RWPE1 (cell line): ENCODE data around the gene PIM3.

ENCODE experiments used
- CTCF ChIA-PET: fragments of 350-600 bp; sonication (Branson Sonifier 250); formaldehyde crosslinking; extraction: SDS; loops from one replicate; lab custom pipeline; 2021; lab: Yijun Ruan, JAX
- POLR2A ChIA-PET: fragments of 400-600 bp; formaldehyde crosslinking; extraction: SDS; loops from one replicate; lab custom pipeline; 2020; ENCODE audit warnings: antibody characterized with exemption; ENCODE audit not compliant: low non-redundant PET; lab: Yijun Ruan, JAX
- DNase-seq: peaks from one replicate; pipeline ENCODE4 v3.0.0; 2012; ENCODE audit warnings: low spot score
- H3K27ac ChIP-seq: fragments of 450-650 bp; 2 replicates; pipeline ENCODE4 v1.5.1; 2017
- CTCF ChIP-seq: fragments of 450-650 bp; conservative IDR thresholded peaks from 2 replicates; pipeline ENCODE4 v1.5.1; 2017; ENCODE audit warnings: low read depth, mild to moderate bottlenecking

Gene PIM3

GRCh38 chr22:49947296-49947622 is 13.3 kb upstream of the PIM3 start:
- no peak for TF ChIP-seq CTCF
- POLR2A ChIA-PET = interaction anchor here (1.1 kb wide), 1 partner anchor 11 kb away, joined by 4 read pairs; no protein-coding TSS in a partner anchor
- no peak for DNase-seq
- CTCF ChIA-PET = no interaction called here
- peak overlapping the region; percentile 92 for H3K27ac ChIP-seq

GRCh38 chr22:49948116-49948957 is 12.2 kb upstream of the PIM3 start:
- no peak for DNase-seq
- ChIA-PET CTCF (no interaction called here), POLR2A (no interaction called here)
- no peak for TF ChIP-seq CTCF
- H3K27ac ChIP-seq = peak overlapping the region; percentile 92

DNA sequence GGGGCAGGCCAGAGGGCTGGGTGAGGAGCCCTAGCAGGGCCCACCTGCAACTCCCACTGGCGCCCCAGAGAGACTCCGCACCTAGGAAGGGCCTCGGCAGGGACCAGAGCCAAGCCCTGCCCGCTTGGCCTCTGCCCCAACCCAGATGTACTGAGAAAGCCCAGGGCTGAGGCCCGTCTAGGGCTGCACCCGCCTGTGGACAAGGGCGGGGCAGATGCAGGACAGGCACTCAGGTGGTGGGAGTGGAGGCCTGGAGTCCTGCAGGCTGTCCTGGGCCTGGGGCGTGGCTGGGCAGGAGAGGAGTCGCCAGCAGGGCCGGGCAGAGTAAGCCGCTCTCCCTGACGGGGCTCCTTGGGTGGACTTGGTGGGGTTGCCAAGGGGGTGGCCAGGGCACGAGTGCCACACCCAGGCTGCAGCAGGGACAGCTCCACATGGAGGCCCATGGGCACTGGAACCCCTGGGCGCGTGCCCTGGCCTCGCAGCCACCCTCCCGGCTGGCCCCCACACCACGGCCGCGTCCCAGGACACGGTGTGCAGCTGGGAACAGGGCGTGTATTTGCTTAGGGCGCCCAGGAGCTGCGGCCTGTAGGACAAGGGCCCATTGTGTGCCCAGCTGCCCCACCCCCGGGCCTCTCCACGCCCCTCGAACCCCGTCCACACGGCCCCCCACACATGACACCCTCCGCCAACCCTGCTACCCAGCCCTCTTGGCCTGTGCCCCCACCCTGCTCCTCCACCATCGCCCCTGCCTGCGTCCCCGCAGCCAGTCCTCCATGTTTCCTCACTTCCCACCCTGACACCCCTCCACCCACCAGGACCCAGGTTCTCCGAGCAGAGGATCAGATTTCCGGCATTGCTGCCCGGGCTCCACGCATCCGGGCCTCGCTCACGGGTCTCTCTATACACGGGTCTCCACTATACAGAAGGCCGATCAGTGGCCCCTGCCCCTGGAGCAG is 11.3 kb upstream of the PIM3 start:
- ChIA-PET POLR2A (interaction anchor here (0.6 kb wide), 1 partner anchor 15 kb away, joined by 3 read pairs; no protein-coding TSS in a partner anchor), CTCF (no interaction called here)
- TF ChIP-seq CTCF = no peak
- no peak for DNase-seq
- H3K27ac ChIP-seq = peak overlapping the region; percentile 92

GRCh38 chr22:49949914-49950292 is 10.7 kb upstream of the PIM3 start:
- DNase-seq = no peak
- POLR2A ChIA-PET = interaction anchor here (0.6 kb wide), 1 partner anchor 14 kb away, joined by 3 read pairs; no protein-coding TSS in a partner anchor
- CTCF ChIA-PET = no interaction called here
- peak overlapping the region; percentile 92 for H3K27ac ChIP-seq
- no peak for TF ChIP-seq CTCF

DNA sequence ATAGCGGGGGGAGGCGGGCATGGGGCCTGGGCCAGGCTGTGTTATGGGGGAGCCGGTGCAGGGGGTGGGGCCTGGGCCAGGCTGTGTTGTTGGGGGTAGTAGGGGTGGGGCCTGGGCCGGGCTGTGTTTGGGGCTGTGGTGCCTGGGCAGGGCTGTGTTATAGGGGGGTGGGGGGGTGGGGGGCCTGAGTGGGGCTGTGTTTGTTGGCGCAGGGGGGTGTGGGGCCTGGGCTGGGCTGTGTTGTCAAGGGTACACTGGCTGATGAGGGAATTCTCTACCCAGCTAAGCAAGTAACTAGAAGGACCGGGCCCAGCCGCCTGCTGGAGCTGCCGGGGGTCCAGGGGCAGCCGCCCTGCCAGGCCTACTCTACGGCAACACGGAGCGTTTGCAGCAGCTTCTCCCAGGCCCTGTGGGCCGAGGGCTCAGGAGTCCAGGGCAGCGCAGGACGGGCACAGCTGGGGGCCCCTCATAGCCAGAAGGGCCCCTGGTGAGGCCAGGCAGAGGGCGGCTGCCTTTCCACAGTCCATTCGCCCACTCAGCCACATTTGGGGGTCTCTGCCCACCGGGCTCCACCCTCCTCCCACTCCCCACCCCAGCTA is 10.1 kb upstream of the PIM3 start:
- peak overlapping the region; percentile 92 for H3K27ac ChIP-seq
- TF ChIP-seq CTCF = no peak
- ChIA-PET POLR2A (interaction anchor here (1.6 to 1.8 kb wide), 2 partner anchors 12 to 14 kb away, joined by 5 to 10 read pairs; no protein-coding TSS in a partner anchor), CTCF (interaction anchor here (1.4 kb wide), 1 partner anchor 42 kb away, joined by 3 read pairs; no protein-coding TSS in a partner anchor)
- no peak for DNase-seq
